Keratinocyte (primary cell): ENCODE data around the gene CPOX.

Experiments
- CTCF ChIP-seq, 3 experiments: IDR thresholded peaks in 1 of 3; conservative IDR thresholded peaks in 1 of 3; optimal IDR thresholded peaks in 1 of 3; 2 replicates in 2 of 3; 3 replicates in 1 of 3; pipeline versions ENCODE3 to v1.5.1; 2011; ENCODE audit warnings: low read length in 3 of 3, mild to moderate bottlenecking in 3 of 3, moderate library complexity in 2 of 3, control low read depth in 1 of 3, inconsistent platforms in 1 of 3; ENCODE audit not compliant: insufficient read depth in 2 of 3; ENCODE audit errors: extremely low read depth in 1 of 3
- EZH2 ChIP-seq: IDR thresholded peaks from one replicate; pipeline ENCODE4 v1.6.1; 2012; ENCODE audit warnings: inconsistent platforms, mild to moderate bottlenecking, low read length, moderate library complexity

GRCh38 chr3:98623572-98624280, 30.3 kb upstream of the CPOX start:
- TF ChIP-seq CTCF (optimal IDR thresholded peaks at IDR 0.05 in 1 of 3, IDR thresholded peaks at IDR 0.05 in 1 of 3, conservative IDR thresholded peaks at IDR 0.05 in 1 of 3; ENCODE audit: extremely low read depth in 1 of 3, insufficient read depth in 2 of 3, low read length in 3 of 3): no peak
- TF ChIP-seq EZH2: no peak
